Tibial nerve (tissue), 4 donors: ENCODE data around the gene NTRK2. TPM values are rescaled to one million over a fixed set of nuclear protein-coding genes. Genes with fewer than 3 reads are reported as not detected.
A peak's percentile ranks its signal among the peaks of the same experiment; 100 is the strongest.

Experiments used
- DNase-seq, 2 donors: peaks; one replicate each; pipeline ENCODE4 v3.0.0-alpha.2; 2019; ENCODE audit warnings: low spot score in 2 of 2
- H3K27ac ChIP-seq, 4 donors: fragments of 200-600 bp; sonication (generic) in 3 of 4; one replicate each; pipeline ENCODE4 v1.5.1; 2017 to 2019; ENCODE audit warnings: mild to moderate bottlenecking in 1 of 4
- H3K27me3 ChIP-seq, 2 donors: fragments of 200-600 bp; sonication (generic) in 1 of 2; one replicate each; pipeline versions ENCODE4 v1.5.1 to v1.6.0; 2017 to 2019
- H3K36me3 ChIP-seq, 3 donors: fragments of 200-600 bp; sonication (generic); one replicate each; pipeline ENCODE4 v1.5.1; 2018 to 2019
- H3K4me1 ChIP-seq, 4 donors: fragments of 200-600 bp; sonication (generic) in 3 of 4; one replicate each; pipeline ENCODE4 v1.5.1; 2017 to 2019
- H3K4me3 ChIP-seq, 4 donors: fragments of 200-600 bp; sonication (generic) in 3 of 4; one replicate each; pipeline ENCODE4 v1.5.1; 2017 to 2019; ENCODE audit warnings: mild to moderate bottlenecking in 1 of 4, moderate library complexity in 1 of 4
- H3K9me3 ChIP-seq, 4 donors: fragments of 200-600 bp; sonication (generic) in 3 of 4; one replicate each; pipeline ENCODE4 v1.5.1; 2017 to 2019
- EP300 ChIP-seq, 2 donors: sonication (generic); formaldehyde crosslinking; IDR thresholded peaks; one replicate each; pipeline ENCODE4 v1.6.1; 2017; ENCODE audit warnings: antibody characterized with exemption in 2 of 2, mild to moderate bottlenecking in 1 of 2
- POLR2A ChIP-seq, 2 donors: fragments of 450-650 bp; IDR thresholded peaks; one replicate each; pipeline ENCODE4 v1.6.1; 2017; ENCODE audit warnings: antibody characterized with exemption in 2 of 2, mild to moderate bottlenecking in 2 of 2, moderate library complexity in 2 of 2
- WGBS, 2 donors: methylation state at CpG; one replicate each; pipeline ENCODE4 v1.1.5; 2018; 5-methylcytosine and 5-hydroxymethylcytosine counted together
- total RNA-seq, 4 donors: library from RNA; depleted of rRNA; stranded (reverse); fragments of >200 nt; gene quantifications; one replicate each; pipeline ENCODE4 v1.1.0, GENCODE V29; 2016
- TF ChIP-seq, protein P1 (sequence below), 5 experiments: fragments of 200-600 bp in 3 of 5; fragments of 450-650 bp in 2 of 5; sonication (generic) in 3 of 5; IDR thresholded peaks; one replicate each; pipeline ENCODE4 v1.5.1; 2016 to 2019; ENCODE audit warnings: antibody characterized with exemption in 5 of 5, mild to moderate bottlenecking in 3 of 5, moderate library complexity in 2 of 5

Gene NTRK2
- total RNA-seq, 4 donors from 2014 or later, result 46.7 to 83.4 (median 69.5) TPM

GRCh38 chr9:84866396-84867175 is 197.1 kb downstream of the NTRK2 start:
- no peak for DNase-seq
- TF ChIP-seq, protein P1, sequence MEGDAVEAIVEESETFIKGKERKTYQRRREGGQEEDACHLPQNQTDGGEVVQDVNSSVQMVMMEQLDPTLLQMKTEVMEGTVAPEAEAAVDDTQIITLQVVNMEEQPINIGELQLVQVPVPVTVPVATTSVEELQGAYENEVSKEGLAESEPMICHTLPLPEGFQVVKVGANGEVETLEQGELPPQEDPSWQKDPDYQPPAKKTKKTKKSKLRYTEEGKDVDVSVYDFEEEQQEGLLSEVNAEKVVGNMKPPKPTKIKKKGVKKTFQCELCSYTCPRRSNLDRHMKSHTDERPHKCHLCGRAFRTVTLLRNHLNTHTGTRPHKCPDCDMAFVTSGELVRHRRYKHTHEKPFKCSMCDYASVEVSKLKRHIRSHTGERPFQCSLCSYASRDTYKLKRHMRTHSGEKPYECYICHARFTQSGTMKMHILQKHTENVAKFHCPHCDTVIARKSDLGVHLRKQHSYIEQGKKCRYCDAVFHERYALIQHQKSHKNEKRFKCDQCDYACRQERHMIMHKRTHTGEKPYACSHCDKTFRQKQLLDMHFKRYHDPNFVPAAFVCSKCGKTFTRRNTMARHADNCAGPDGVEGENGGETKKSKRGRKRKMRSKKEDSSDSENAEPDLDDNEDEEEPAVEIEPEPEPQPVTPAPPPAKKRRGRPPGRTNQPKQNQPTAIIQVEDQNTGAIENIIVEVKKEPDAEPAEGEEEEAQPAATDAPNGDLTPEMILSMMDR (IDR thresholded peaks at IDR 0.05), result no peak
- TF ChIP-seq POLR2A (IDR thresholded peaks at IDR 0.05) (no peak), EP300 (IDR thresholded peaks at IDR 0.05) (no peak)
- H3K4me1 ChIP-seq, result peaks cover 0 to 12% (median 0%) of the 10 kb centered on the region in 4 donors
- H3K27ac ChIP-seq, result no peak overlapping the region
- H3K4me3 ChIP-seq, result no peak overlapping the region
- no peaks in the 10 kb centered on the region for H3K9me3 ChIP-seq
- H3K27me3 ChIP-seq, result no peaks in the 10 kb centered on the region
- H3K36me3 ChIP-seq, result no peaks in the 10 kb centered on the region
- WGBS, 2 donors, result 35 to 38% methylated on average over 5 of the region's 5 CpGs

DNA sequence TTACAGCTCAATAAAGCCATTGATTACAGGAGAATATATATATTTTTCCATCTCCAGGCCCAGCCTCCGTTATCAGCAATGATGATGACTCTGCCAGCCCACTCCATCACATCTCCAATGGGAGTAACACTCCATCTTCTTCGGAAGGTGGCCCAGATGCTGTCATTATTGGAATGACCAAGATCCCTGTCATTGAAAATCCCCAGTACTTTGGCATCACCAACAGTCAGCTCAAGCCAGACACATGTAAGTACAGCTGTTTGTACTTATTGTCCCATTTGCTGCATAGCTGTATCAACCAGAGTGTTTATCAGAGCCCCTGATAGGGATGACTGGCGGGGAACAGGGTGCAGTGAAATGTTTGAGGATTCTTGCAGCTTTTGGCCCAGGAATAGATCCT is 197.7 kb downstream of the NTRK2 start:
- TF ChIP-seq, protein P1 (IDR thresholded peaks at IDR 0.05), result no peak
- no peak for TF ChIP-seq POLR2A (IDR thresholded peaks at IDR 0.05)
- TF ChIP-seq EP300 (IDR thresholded peaks at IDR 0.05), result no peak
- Histone ChIP-seq H3K4me3 (no peak overlapping the region), H3K9me3 (no peaks in the 10 kb centered on the region), H3K4me1 (peaks cover 0 to 12% (median 0%) of the 10 kb centered on the region in 4 donors), H3K27ac (no peak overlapping the region), H3K36me3 (no peaks in the 10 kb centered on the region), H3K27me3 (no peaks in the 10 kb centered on the region)
- DNase-seq, result no peak
- 80 to 82% methylated on average over 3 of the region's 3 CpGs for WGBS, 2 donors

- Histone ChIP-seq H3K27me3 (no peaks in the 10 kb centered on the region), H3K4me3 (no peak overlapping the region), H3K36me3 (no peaks in the 10 kb centered on the region), H3K9me3 (no peaks in the 10 kb centered on the region), H3K27ac (no peak overlapping the region), H3K4me1 (peaks cover 0 to 8% (median 0%) of the 10 kb centered on the region in 4 donors)
- TF ChIP-seq, protein P1 (IDR thresholded peaks at IDR 0.05), result no peak
- TF ChIP-seq POLR2A (IDR thresholded peaks at IDR 0.05) (no peak), EP300 (IDR thresholded peaks at IDR 0.05) (no peak)
- 93 to 95% methylated on average over 2 of the region's 2 CpGs for WGBS, 2 donors
- DNase-seq, result no peak
Measured at GRCh38 chr9:84869091-84869490, 199.6 kb downstream of the NTRK2 start.

GRCh38 chr9:84871983-84872382 is 202.5 kb downstream of the NTRK2 start:
- no peak for DNase-seq
- H3K27me3 ChIP-seq, result no peaks in the 10 kb centered on the region
- TF ChIP-seq POLR2A (IDR thresholded peaks at IDR 0.05) (no peak), EP300 (IDR thresholded peaks at IDR 0.05) (no peak)
- TF ChIP-seq, protein P1 (IDR thresholded peaks at IDR 0.05), result no peak
- H3K27ac ChIP-seq, result no peak overlapping the region
- H3K36me3 ChIP-seq, result no peaks in the 10 kb centered on the region
- no peaks in the 10 kb centered on the region for H3K9me3 ChIP-seq
- no peak overlapping the region for H3K4me3 ChIP-seq
- peaks cover 0 to 12% (median 4%) of the 10 kb centered on the region in 4 donors for H3K4me1 ChIP-seq
- 90 to 92% methylated on average over 4 of the region's 4 CpGs for WGBS, 2 donors

- DNase-seq, result no peak
- peaks cover 0 to 8% (median 4%) of the 10 kb centered on the region in 4 donors for H3K4me1 ChIP-seq
- 70 to 78% methylated on average over 4 of the region's 4 CpGs for WGBS, 2 donors
- H3K27ac ChIP-seq, result peak overlapping the region in 2 of 4 donors; percentile 57 to 60
- H3K4me3 ChIP-seq, result no peak overlapping the region
- TF ChIP-seq, protein P1 (IDR thresholded peaks at IDR 0.05), result no peak
- no peak for TF ChIP-seq POLR2A (IDR thresholded peaks at IDR 0.05)
- no peak for TF ChIP-seq EP300 (IDR thresholded peaks at IDR 0.05)
- no peaks in the 10 kb centered on the region for H3K27me3 ChIP-seq
- no peaks in the 10 kb centered on the region for H3K9me3 ChIP-seq
- H3K36me3 ChIP-seq, result no peaks in the 10 kb centered on the region
Measured at GRCh38 chr9:84874022-84874421, 204.5 kb downstream of the NTRK2 start.
